Measurements from ENCODE around the gene TSHB.

The TSHB gene

GRCh38 chr1:114997510-114998289 is 31.9 kb upstream of the TSHB start:
- Histone ChIP-seq H3K36me3 (replicated peaks; ENCODE audit: low read depth, low read length) (no peaks in the 10 kb centered on the region), H3K4me1 (ENCODE audit: low read length) (no peaks in the 10 kb centered on the region), H3K9me3 (ENCODE audit: insufficient read depth, low read length) (no peaks in the 10 kb centered on the region), H3K9ac (ENCODE audit: low read length) (no peak overlapping the region), H3K4me2 (ENCODE audit: low read length) (no peak overlapping the region), H2AFZ (ENCODE audit: low read depth, low read length) (no peak overlapping the region), H3K27ac (ENCODE audit: low read length) (no peak overlapping the region), H3K4me3 (ENCODE audit: low read length) (no peak overlapping the region), H3K27me3 (ENCODE audit: low read depth, low read length) (no peaks in the 10 kb centered on the region), H4K20me1 (ENCODE audit: insufficient read depth, low read length) (no peaks in the 10 kb centered on the region), H3K79me2 (ENCODE audit: low read length) (no peaks in the 10 kb centered on the region)
- TF ChIP-seq CTCF (IDR thresholded peaks at IDR 0.05; ENCODE audit: low read depth, low read length) (no peak), EZH2phosphoT487 (IDR thresholded peaks at IDR 0.05; ENCODE audit: low read depth) (no peak)

GRCh38 chr1:115006191-115006590 is 23.4 kb upstream of the TSHB start:
- Histone ChIP-seq H3K79me2 (ENCODE audit: low read length) (no peaks in the 10 kb centered on the region), H3K4me2 (ENCODE audit: low read length) (no peak overlapping the region), H3K36me3 (replicated peaks; ENCODE audit: low read depth, low read length) (no peaks in the 10 kb centered on the region), H3K4me3 (ENCODE audit: low read length) (no peak overlapping the region), H3K9ac (ENCODE audit: low read length) (no peak overlapping the region), H3K4me1 (ENCODE audit: low read length) (no peaks in the 10 kb centered on the region), H3K9me3 (ENCODE audit: insufficient read depth, low read length) (no peaks in the 10 kb centered on the region), H4K20me1 (ENCODE audit: insufficient read depth, low read length) (no peaks in the 10 kb centered on the region), H3K27me3 (ENCODE audit: low read depth, low read length) (no peaks in the 10 kb centered on the region), H2AFZ (ENCODE audit: low read depth, low read length) (no peak overlapping the region), H3K27ac (ENCODE audit: low read length) (no peak overlapping the region)
- TF ChIP-seq EZH2phosphoT487 (IDR thresholded peaks at IDR 0.05; ENCODE audit: low read depth): no peak
- TF ChIP-seq CTCF (IDR thresholded peaks at IDR 0.05; ENCODE audit: low read depth, low read length): no peak

- Histone ChIP-seq H3K9ac (ENCODE audit: low read length) (no peak overlapping the region), H3K79me2 (ENCODE audit: low read length) (no peaks in the 10 kb centered on the region), H3K36me3 (replicated peaks; ENCODE audit: low read depth, low read length) (no peaks in the 10 kb centered on the region), H3K4me3 (ENCODE audit: low read length) (no peak overlapping the region), H3K27me3 (ENCODE audit: low read depth, low read length) (no peaks in the 10 kb centered on the region), H3K4me1 (ENCODE audit: low read length) (no peaks in the 10 kb centered on the region), H3K9me3 (ENCODE audit: insufficient read depth, low read length) (no peaks in the 10 kb centered on the region), H3K27ac (ENCODE audit: low read length) (no peak overlapping the region), H2AFZ (ENCODE audit: low read depth, low read length) (no peak overlapping the region), H4K20me1 (ENCODE audit: insufficient read depth, low read length) (no peaks in the 10 kb centered on the region), H3K4me2 (ENCODE audit: low read length) (no peak overlapping the region)
- TF ChIP-seq EZH2phosphoT487 (IDR thresholded peaks at IDR 0.05; ENCODE audit: low read depth): no peak
- TF ChIP-seq CTCF (IDR thresholded peaks at IDR 0.05; ENCODE audit: low read depth, low read length): no peak
Observed at GRCh38 chr1:115012006-115012405, 17.6 kb upstream of the TSHB start.

DNA sequence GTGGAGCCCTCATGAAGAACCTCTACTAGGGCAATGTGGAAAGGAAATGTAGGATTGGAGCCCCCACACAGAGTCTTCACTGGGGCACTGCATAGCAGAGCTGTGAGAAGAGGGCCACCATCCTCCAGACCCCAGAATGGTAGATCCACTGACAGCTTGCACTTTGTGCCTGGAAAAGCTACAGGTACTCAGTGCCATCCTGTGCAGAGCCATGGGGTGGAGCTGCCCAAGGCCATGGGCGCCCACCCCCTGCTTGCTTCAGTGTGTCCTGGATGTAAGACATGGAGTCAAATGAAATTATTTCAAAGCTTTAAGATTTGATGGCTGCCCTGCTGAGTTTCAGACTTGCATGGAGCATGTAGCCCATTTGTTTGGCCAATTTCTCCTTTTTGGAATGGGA is 17.2 kb upstream of the TSHB start:
- no peaks in the 10 kb centered on the region for H4K20me1 ChIP-seq (ENCODE audit: insufficient read depth, low read length)

More for the DNA sequence above, 17.2 kb upstream of the TSHB start:
- Histone ChIP-seq H3K9me3 (ENCODE audit: insufficient read depth, low read length) (no peaks in the 10 kb centered on the region), H3K36me3 (replicated peaks; ENCODE audit: low read depth, low read length) (no peaks in the 10 kb centered on the region), H3K27ac (ENCODE audit: low read length) (no peak overlapping the region), H3K27me3 (ENCODE audit: low read depth, low read length) (no peaks in the 10 kb centered on the region), H3K4me2 (ENCODE audit: low read length) (no peak overlapping the region), H2AFZ (ENCODE audit: low read depth, low read length) (no peak overlapping the region), H3K9ac (ENCODE audit: low read length) (no peak overlapping the region), H3K4me1 (ENCODE audit: low read length) (no peaks in the 10 kb centered on the region), H3K79me2 (ENCODE audit: low read length) (no peaks in the 10 kb centered on the region), H3K4me3 (ENCODE audit: low read length) (no peak overlapping the region)
- TF ChIP-seq EZH2phosphoT487 (IDR thresholded peaks at IDR 0.05; ENCODE audit: low read depth) (no peak), CTCF (IDR thresholded peaks at IDR 0.05; ENCODE audit: low read depth, low read length) (no peak)
